CD4-positive, alpha-beta T cell treated with Interleukin-15 for 4 hours (primary cell): ENCODE measurements around the gene SOX15.

Experiments
- DNase-seq: peaks from one replicate; pipeline ENCODE4 v3.0.0-alpha.2; 2020; ENCODE audit warnings: low spot score

SOX15 gene

GRCh38 chr17:7577327-7578199, 12.3 kb downstream of the SOX15 start:
- no peak for DNase-seq

GRCh38 chr17:7576432-7576937, 13.4 kb downstream of the SOX15 start:
- DNase-seq = no peak

GRCh38 chr17:7575959-7576358, 13.9 kb downstream of the SOX15 start:
- DNase-seq = no peak

- no peak for DNase-seq
Measured at GRCh38 chr17:7575481-7575883, 14.4 kb downstream of the SOX15 start.

GRCh38 chr17:7574176-7574953, 15.5 kb downstream of the SOX15 start:
- DNase-seq = no peak

GRCh38 chr17:7573324-7574080, 16.4 kb downstream of the SOX15 start:
- DNase-seq = peak; percentile 91

GRCh38 chr17:7572588-7573323, 17.1 kb downstream of the SOX15 start:
- peak; percentile 100 for DNase-seq

GRCh38 chr17:7572338-7572587, 17.6 kb downstream of the SOX15 start:
- DNase-seq = no peak

- DNase-seq = no peak
Measured at GRCh38 chr17:7570351-7570750, 19.5 kb downstream of the SOX15 start.

GRCh38 chr17:7569571-7569970, 20.3 kb downstream of the SOX15 start:
- no peak for DNase-seq

GRCh38 chr17:7563115-7563869, 26.6 kb downstream of the SOX15 start:
- DNase-seq = no peak

- DNase-seq = no peak
Measured at GRCh38 chr17:7562208-7562605, 27.7 kb downstream of the SOX15 start.

GRCh38 chr17:7561589-7562207, 28.2 kb downstream of the SOX15 start, which contains the start of gene SENP3:
Gene SENP3, plus strand, starts transcription at chr17:7561919. Its CDS starts 1,158 bp downstream, at chr17:7563077.
- peak; percentile 89 for DNase-seq

- peak; percentile 82 for DNase-seq
Measured at GRCh38 chr17:7561028-7561575, 28.8 kb downstream of the SOX15 start.

GRCh38 chr17:7560172-7561027, 29.5 kb downstream of the SOX15 start:
- peak; percentile 54 for DNase-seq

- DNase-seq = no peak
Measured at GRCh38 chr17:7559320-7560171, 30.3 kb downstream of the SOX15 start.

- DNase-seq = no peak
Measured at GRCh38 chr17:7558544-7559319, 31.2 kb downstream of the SOX15 start, which contains the start of gene TNFSF13. Gene TNFSF13, plus strand, starts transcription at chr17:7558750. Its CDS starts 290 bp downstream, at chr17:7559040.
